ENCODE measurements around the gene ARHGAP10.
"Not testable (repeated sequence)": the region's sequence is repeated elsewhere in the genome, so short reads cannot be mapped to it uniquely, and the experiment has no call there.

Gene ARHGAP10

GRCh38 chr4:147791341-147791740 is 59.5 kb downstream of the ARHGAP10 start:
- DNase-seq (ENCODE audit: low read depth, low spot score): no peak
- no peak overlapping the region for H3K9ac ChIP-seq (ENCODE audit: insufficient read length)
- no peaks in the 10 kb centered on the region for H3K9me3 ChIP-seq (ENCODE audit: low read depth, low read length)
- H3K36me3 ChIP-seq (ENCODE audit: insufficient read depth, low read length): no peaks in the 10 kb centered on the region
- H3K27ac ChIP-seq: no peak overlapping the region
- TF ChIP-seq POLR2AphosphoS5 (IDR thresholded peaks at IDR 0.05; ENCODE audit: borderline replicate concordance, low read depth, low read length) (no peak), EZH2 (IDR thresholded peaks at IDR 0.05) (no peak), FOXP2 (optimal IDR thresholded peaks at IDR 0.05; ENCODE audit: control extremely low read depth, extremely low read length, insufficient read depth) (no peak)
- H3K4me3 ChIP-seq: no peak overlapping the region

DNA sequence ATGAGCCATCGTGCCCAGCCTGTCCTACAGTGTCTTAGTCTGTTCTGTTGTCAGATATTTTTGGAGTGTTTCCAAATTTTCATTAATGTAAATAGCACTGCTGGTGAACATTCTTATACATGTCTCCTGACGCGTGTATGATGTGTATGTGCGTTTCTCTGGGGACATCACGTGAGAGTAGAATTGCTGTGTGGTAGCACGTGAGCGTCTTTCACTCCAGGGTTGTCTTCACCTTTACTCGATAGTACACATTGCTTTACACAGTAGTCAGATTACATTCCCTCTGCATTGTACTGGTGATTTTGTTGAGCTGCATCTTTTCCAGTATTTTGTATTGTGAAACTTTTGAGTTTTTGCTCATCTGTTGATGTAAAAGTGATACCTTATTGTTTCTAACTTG is 60.0 kb downstream of the ARHGAP10 start:
- Histone ChIP-seq H3K9ac (ENCODE audit: insufficient read length) (no peak overlapping the region), H3K9me3 (ENCODE audit: low read depth, low read length) (no peaks in the 10 kb centered on the region), H3K36me3 (ENCODE audit: insufficient read depth, low read length) (no peaks in the 10 kb centered on the region), H3K27ac (no peak overlapping the region), H3K4me3 (no peak overlapping the region)
- no peak for TF ChIP-seq FOXP2 (optimal IDR thresholded peaks at IDR 0.05; ENCODE audit: control extremely low read depth, extremely low read length, insufficient read depth)
- DNase-seq (ENCODE audit: low read depth, low spot score): no peak

DNA sequence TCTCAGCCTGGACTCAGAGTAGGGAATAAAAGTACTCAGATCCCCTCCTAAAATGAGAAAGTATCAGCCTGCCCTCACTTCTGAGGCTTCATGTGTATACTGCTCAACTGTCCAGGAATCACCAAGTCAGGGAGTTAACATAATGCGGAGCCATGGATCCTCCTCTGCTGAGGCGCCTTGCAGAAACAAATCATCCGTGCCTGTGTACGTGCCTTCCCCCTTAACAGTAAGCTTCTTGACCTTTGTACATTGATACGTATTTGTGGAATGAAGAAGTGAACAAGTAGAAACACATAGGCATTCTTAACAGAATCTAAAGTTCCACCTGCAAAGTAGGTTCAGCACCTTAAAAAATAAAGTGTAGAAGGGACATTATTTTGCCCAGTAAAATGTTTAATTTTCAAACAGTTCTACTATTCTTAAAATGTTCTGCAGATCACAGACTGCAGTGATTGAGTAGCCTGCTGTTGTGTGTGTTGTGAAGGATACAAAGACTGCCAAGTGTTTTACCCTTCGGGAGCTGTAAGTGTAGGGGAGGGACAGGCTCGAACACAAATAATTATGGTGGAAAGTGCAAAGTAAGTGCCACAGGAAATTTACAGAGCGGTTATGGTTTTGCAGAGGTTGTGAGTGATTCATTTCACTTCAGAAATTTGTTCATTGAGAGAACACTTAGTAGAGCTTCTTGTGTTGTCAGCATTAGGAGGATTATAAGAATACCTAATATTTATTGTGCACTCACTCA is 61.9 kb downstream of the ARHGAP10 start:
- Histone ChIP-seq H3K9me3 (ENCODE audit: low read depth, low read length) (no peaks in the 10 kb centered on the region), H3K9ac (ENCODE audit: insufficient read length) (no peak overlapping the region), H3K27ac (no peak overlapping the region), H3K4me3 (no peak overlapping the region), H3K36me3 (ENCODE audit: insufficient read depth, low read length) (no peaks in the 10 kb centered on the region)
- TF ChIP-seq POLR2AphosphoS5 (IDR thresholded peaks at IDR 0.05; ENCODE audit: borderline replicate concordance, low read depth, low read length) (no peak), EZH2 (IDR thresholded peaks at IDR 0.05) (no peak), FOXP2 (optimal IDR thresholded peaks at IDR 0.05; ENCODE audit: control extremely low read depth, extremely low read length, insufficient read depth) (no peak)
- DNase-seq (ENCODE audit: low read depth, low spot score): no peak

DNA sequence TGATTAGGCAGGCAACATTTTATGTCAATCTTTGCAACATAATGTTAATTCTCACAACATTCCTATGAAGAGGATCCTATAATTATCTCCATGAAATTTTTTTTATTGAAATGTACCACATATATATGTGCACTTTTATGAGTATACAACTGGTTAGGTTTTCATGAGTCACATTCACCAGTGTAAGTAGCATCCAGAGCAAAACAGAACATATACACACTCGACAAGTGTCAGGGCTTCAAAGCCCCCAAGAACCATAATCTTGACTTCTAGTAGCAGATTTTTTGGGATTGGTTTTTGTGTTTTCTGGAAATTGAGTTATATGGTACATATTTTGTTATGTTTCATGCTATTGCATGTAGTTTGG is 62.4 kb downstream of the ARHGAP10 start:
- Histone ChIP-seq H3K4me3 (no peak overlapping the region), H3K36me3 (ENCODE audit: insufficient read depth, low read length) (no peaks in the 10 kb centered on the region), H3K9ac (ENCODE audit: insufficient read length) (no peak overlapping the region), H3K9me3 (ENCODE audit: low read depth, low read length) (no peaks in the 10 kb centered on the region), H3K27ac (no peak overlapping the region)
- no peak for TF ChIP-seq POLR2AphosphoS5 (IDR thresholded peaks at IDR 0.05; ENCODE audit: borderline replicate concordance, low read depth, low read length)
- TF ChIP-seq FOXP2 (optimal IDR thresholded peaks at IDR 0.05; ENCODE audit: control extremely low read depth, extremely low read length, insufficient read depth): no peak
- TF ChIP-seq EZH2 (IDR thresholded peaks at IDR 0.05): no peak
- no peak for DNase-seq (ENCODE audit: low read depth, low spot score)

DNA sequence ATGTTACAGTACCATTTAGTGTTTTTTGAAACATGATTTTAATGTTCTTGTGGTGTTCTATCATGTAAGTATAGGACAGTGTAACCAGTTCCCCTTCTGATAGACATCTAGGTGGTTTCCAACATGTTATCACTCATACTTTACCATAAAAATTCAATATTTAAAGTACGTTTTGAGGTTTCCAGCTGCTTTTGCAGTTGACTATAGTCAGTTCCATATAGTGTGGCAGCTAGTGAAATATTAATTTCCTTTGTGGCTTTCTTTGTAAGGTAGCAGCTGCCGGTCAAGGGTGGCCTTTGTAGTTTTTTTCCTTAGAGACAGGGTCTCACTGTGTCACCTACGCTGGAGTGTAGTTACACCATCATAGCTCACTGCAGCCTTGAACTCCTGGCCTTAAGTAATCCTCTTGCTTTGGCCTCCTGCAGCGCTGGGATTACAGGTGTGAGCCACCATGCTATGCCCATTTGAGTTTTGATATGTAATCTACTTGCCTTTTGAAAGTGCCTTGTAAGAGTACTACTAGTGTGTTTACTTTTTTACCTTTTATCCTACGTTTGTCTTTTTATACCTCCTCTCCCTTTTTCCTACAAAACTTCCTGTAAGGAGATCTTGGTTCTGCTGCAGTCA is 63.0 kb downstream of the ARHGAP10 start:
- no peak overlapping the region for H3K9ac ChIP-seq (ENCODE audit: insufficient read length)
- H3K36me3 ChIP-seq (ENCODE audit: insufficient read depth, low read length): no peaks in the 10 kb centered on the region
- no peak overlapping the region for H3K4me3 ChIP-seq
- H3K9me3 ChIP-seq (ENCODE audit: low read depth, low read length): no peaks in the 10 kb centered on the region
- TF ChIP-seq EZH2 (IDR thresholded peaks at IDR 0.05) (no peak), POLR2AphosphoS5 (IDR thresholded peaks at IDR 0.05; ENCODE audit: borderline replicate concordance, low read depth, low read length) (no peak), FOXP2 (optimal IDR thresholded peaks at IDR 0.05; ENCODE audit: control extremely low read depth, extremely low read length, insufficient read depth) (no peak)
- no peak overlapping the region for H3K27ac ChIP-seq
- no peak for DNase-seq (ENCODE audit: low read depth, low spot score)

DNA sequence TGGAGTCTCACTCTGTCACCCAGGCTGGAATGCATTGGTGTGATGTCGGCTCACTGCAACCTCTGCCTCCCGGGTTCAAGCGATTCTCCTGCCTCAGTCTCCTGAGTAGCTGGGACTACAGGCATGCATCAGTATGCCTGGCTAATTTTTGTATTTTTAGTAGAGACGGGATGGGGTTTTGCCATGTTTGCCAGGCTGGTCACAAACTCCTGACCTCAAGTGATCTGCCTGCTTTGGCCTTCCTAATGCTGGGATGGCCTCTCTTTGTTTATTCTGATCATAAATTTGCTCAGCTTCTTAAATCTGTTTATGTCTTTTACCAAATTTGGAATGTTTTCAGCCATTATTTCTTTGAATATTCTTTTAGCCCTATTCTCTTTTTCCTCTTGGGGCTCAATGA is 67.2 kb downstream of the ARHGAP10 start:
- not testable (repeated sequence) for H3K4me3 ChIP-seq; H3K9ac ChIP-seq (ENCODE audit: insufficient read length); H3K9me3 ChIP-seq (ENCODE audit: low read depth, low read length); H3K27ac ChIP-seq; H3K36me3 ChIP-seq (ENCODE audit: insufficient read depth, low read length); DNase-seq (ENCODE audit: low read depth, low spot score)

DNA sequence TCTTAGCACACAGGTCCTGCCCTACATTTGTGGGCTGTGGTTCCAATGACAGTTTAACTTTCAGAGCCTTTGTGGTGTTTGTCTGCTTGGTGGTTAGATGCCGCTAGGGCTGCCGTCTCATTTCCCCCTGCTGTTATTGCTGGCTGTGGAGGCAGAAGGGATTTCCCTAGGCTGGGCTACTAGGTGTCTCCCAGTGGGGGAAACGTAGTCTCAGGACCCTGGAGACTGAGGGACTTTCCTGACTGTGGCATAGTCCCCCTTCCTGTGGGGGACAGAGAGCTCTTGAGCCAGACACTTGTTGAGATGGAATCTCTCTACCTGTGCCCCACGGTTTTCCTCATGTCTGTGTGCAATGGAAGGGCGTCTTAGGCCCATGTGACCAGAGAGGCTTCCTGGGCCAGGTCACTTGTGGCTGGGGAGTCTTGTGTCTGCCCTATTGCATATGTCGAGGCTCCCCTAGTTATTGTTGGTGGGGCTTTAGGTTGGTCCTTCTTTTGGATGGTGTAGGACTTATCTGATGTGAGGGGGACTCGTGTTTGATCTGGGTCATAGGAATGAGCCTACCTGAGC is 68.2 kb downstream of the ARHGAP10 start:
- Histone ChIP-seq H3K9ac (ENCODE audit: insufficient read length) (no peak overlapping the region), H3K9me3 (ENCODE audit: low read depth, low read length) (no peaks in the 10 kb centered on the region), H3K36me3 (ENCODE audit: insufficient read depth, low read length) (no peaks in the 10 kb centered on the region), H3K4me3 (no peak overlapping the region), H3K27ac (no peak overlapping the region)
- TF ChIP-seq EZH2 (IDR thresholded peaks at IDR 0.05) (no peak), FOXP2 (optimal IDR thresholded peaks at IDR 0.05; ENCODE audit: control extremely low read depth, extremely low read length, insufficient read depth) (no peak), POLR2AphosphoS5 (IDR thresholded peaks at IDR 0.05; ENCODE audit: borderline replicate concordance, low read depth, low read length) (no peak)
- DNase-seq (ENCODE audit: low read depth, low spot score): no peak

DNA sequence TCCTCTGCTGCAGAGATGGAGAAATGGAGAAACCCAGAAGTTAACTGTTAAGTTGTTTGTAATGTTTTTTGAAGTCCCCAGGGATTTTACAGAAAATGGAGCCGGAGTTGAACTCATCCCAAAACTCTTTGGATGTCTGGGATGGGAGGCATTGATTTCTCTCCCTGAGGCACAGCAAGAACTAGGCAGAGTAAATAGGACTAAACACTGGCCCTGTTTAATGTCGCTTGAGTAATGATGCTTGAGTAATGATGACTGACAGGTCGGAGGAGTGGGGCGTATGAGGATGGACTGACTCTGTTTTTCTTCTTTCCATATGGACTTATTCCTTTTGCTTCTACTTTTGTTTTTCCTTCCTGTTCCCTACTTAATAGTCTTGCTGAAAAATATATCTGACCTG is 69.9 kb downstream of the ARHGAP10 start:
- Histone ChIP-seq H3K27ac (no peak overlapping the region), H3K4me3 (no peak overlapping the region), H3K9ac (ENCODE audit: insufficient read length) (no peak overlapping the region), H3K36me3 (ENCODE audit: insufficient read depth, low read length) (no peaks in the 10 kb centered on the region), H3K9me3 (ENCODE audit: low read depth, low read length) (no peaks in the 10 kb centered on the region)
- DNase-seq (ENCODE audit: low read depth, low spot score): no peak
- no peak for TF ChIP-seq POLR2AphosphoS5 (IDR thresholded peaks at IDR 0.05; ENCODE audit: borderline replicate concordance, low read depth, low read length)
- TF ChIP-seq FOXP2 (optimal IDR thresholded peaks at IDR 0.05; ENCODE audit: control extremely low read depth, extremely low read length, insufficient read depth): no peak
- TF ChIP-seq EZH2 (IDR thresholded peaks at IDR 0.05): no peak

DNA sequence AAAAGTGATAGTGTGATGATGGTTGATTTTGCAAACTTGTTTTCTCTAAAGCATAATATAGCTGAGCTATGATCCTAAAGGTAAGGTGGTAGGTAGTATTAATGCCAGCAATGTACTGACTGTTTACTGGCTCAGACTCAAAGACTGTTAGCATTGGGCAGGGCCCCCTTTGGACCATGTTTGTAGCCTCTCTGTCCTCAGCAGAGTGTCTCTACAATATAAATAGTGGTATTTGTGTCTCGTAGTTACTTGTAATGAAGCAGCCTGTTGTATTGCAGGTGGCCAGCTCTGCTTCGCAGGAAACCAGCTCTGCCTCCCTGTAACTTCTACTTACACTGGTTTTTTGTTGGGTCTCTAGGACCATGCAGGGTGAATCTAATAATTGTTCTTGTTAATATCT is 70.5 kb downstream of the ARHGAP10 start:
- H3K36me3 ChIP-seq (ENCODE audit: insufficient read depth, low read length): no peaks in the 10 kb centered on the region
- H3K4me3 ChIP-seq: no peak overlapping the region
- DNase-seq (ENCODE audit: low read depth, low spot score): no peak
- no peaks in the 10 kb centered on the region for H3K9me3 ChIP-seq (ENCODE audit: low read depth, low read length)
- no peak overlapping the region for H3K27ac ChIP-seq
- TF ChIP-seq POLR2AphosphoS5 (IDR thresholded peaks at IDR 0.05; ENCODE audit: borderline replicate concordance, low read depth, low read length) (no peak), EZH2 (IDR thresholded peaks at IDR 0.05) (no peak), FOXP2 (optimal IDR thresholded peaks at IDR 0.05; ENCODE audit: control extremely low read depth, extremely low read length, insufficient read depth) (no peak)
- no peak overlapping the region for H3K9ac ChIP-seq (ENCODE audit: insufficient read length)
